NCI-H2107 treated with DMSO at 0.1 percent for 48 hours (cell line): ENCODE results near the gene SIGLEC10.

Experiments used
- DNase-seq: peaks from one replicate; lab custom pipeline; 2025; ENCODE audit not compliant: unreplicated experiment; lab: John Stamatoyannopoulos, UW

SIGLEC10 gene

GRCh38 chr19:51367255-51367564 is 50.2 kb downstream of the SIGLEC10 start:
- no peak for DNase-seq

DNA sequence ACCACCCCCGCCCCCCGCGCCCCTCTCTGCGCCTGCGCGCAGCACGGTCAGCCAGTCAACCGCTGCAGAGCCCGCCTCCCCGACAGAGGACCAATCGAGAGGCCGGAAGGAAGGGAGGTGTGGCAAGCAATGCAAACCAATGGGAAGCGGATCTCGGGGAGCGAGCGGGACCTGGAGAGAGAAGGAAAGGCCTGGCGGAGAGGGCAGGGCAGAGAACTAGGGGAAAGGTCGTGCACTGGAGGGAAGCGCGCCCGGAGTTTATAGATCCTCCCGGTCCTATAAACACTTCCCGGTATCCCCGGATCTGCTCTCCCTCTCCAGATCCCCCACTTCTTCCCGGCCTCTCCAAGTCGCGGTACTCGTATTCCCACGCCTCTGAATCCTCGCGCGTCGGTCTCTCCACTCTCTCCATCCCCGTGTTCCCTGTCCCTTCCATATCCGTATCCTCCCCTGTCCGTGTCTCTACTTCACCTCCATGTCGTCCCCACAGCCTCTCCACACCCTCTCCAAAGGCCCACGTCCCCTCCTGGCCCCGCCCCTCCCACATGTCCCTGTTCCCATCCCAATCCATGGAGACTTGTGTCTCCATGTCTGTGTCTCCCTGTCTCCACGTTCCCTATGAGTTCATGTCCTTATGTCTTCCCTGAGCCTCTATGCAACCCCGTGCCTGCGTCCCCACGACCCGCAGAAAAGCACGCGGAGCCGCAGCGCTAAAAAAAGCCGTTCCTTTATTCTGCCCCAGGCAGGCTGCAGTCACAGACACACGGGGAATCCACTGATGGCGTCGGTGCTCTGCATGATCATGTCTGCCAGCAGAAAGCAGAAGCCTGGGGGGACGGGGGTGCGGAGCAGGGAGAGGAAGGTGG is 50.8 kb downstream of the SIGLEC10 start:
- DNase-seq = peak; percentile 85

- no peak for DNase-seq
Measured at GRCh38 chr19:51365965-51366388, 51.5 kb downstream of the SIGLEC10 start, which contains the start of gene ETFB. TSS of gene ETFB (minus strand) at chr19:51366388. CDS start at chr19:51366326, 62 bp downstream.

- DNase-seq = peak; percentile 22
Measured at GRCh38 chr19:51365211-51365964, 52.1 kb downstream of the SIGLEC10 start.

DNA sequence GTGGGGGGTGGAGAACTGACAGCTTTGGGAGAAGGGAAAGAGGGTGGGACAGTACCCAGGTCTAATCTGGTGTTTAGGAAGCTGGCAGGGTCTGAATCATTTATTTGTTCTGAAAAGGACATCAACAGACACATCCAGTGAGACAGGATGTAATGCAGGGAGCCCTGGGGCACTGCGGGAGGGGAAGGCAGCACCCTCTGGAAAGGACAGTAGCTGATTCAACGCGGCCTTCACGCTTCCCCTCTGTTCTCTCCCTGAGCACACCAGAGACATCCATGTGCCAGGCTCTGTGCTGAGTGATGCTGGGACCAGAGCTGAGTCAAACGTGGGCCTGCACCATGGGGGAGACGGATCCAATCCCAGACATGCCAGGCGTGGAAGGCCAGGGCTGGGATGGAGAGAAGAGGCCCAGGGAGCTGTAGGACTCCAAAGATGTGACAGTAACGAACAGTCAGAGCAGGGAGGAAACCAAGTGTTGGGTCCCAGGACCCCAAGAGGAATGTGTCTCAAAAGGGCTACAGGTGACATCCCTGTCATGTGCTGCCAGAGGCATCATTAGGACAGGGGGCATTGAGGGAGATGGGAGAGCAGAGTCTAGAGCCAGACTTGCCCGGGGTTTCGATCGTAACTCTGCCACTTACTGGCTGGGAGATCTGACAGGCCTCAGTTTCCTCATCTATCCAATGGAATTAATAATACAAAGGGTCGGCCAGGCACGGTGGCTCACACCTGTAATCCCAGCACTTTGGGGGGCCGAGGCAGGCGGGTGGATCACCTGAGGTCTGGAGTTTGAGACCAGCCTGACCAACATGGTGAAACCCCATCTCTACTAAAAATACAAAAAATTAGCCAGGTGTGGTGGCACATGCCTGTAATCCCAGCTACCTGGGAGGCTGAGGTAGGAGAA is 53.0 kb downstream of the SIGLEC10 start:
- DNase-seq = no peak

GRCh38 chr19:51361239-51361638 is 56.2 kb downstream of the SIGLEC10 start:
- no peak for DNase-seq
